Small intestine (tissue), 7 donors: ENCODE data around the gene ACTR8. TPM values are rescaled to one million over a fixed set of nuclear protein-coding genes. Genes with fewer than 3 reads are reported as not detected.

ENCODE experiments used
- DNase-seq, 2 donors: peaks; one replicate each; pipeline versions ENCODE4 v3.0.0 to v3.0.0-alpha.2; 2013
- FAIRE-seq: peaks from 2 replicates; lab custom pipeline; 2012; peaks lifted over from hg19 to GRCh38; lab: Jason Lieb, UNC
- H3K27ac ChIP-seq, 3 donors: one replicate each; pipeline ENCODE4 v1.5.1; 2013; ENCODE audit warnings: low read length in 2 of 3, mild to moderate bottlenecking in 2 of 3, control low read depth in 1 of 3, inconsistent platforms in 1 of 3, low read depth in 1 of 3, moderate library complexity in 1 of 3
- H3K27me3 ChIP-seq, 3 donors: one replicate each; pipeline ENCODE4 v1.6.1; 2013; ENCODE audit warnings: low read length in 3 of 3, inconsistent platforms in 1 of 3; ENCODE audit not compliant: control insufficient read depth in 3 of 3, insufficient read depth in 3 of 3
- H3K36me3 ChIP-seq, 3 donors: one replicate each; pipeline ENCODE4 v1.6.1; 2013; ENCODE audit warnings: low read length in 3 of 3, inconsistent platforms in 1 of 3, low read depth in 1 of 3, mild to moderate bottlenecking in 1 of 3, moderate library complexity in 1 of 3; ENCODE audit not compliant: control insufficient read depth in 3 of 3, insufficient read depth in 2 of 3
- H3K4me1 ChIP-seq, 3 donors: one replicate each; pipeline ENCODE4 v1.6.1; 2013; ENCODE audit warnings: low read length in 2 of 3, inconsistent platforms in 1 of 3, low read depth in 1 of 3, mild to moderate bottlenecking in 1 of 3, moderate library complexity in 1 of 3; ENCODE audit not compliant: control insufficient read depth in 3 of 3, insufficient read depth in 2 of 3
- H3K4me3 ChIP-seq, 3 donors: one replicate each; pipeline ENCODE4 v1.5.1; 2013; ENCODE audit warnings: low read length in 3 of 3, control low read depth in 1 of 3, inconsistent platforms in 1 of 3, low read depth in 1 of 3, mild to moderate bottlenecking in 1 of 3, moderate library complexity in 1 of 3
- H3K9me3 ChIP-seq, 2 donors: one replicate each; pipeline ENCODE4 v1.6.1; 2013; ENCODE audit warnings: low read depth in 1 of 2, low read length in 1 of 2; ENCODE audit not compliant: control insufficient read depth in 2 of 2, insufficient read depth in 1 of 2
- WGBS, 3 donors: extraction: QIAGEN DNeasy Blood & Tissue Kit; methylation state at CpG; one replicate each; pipeline ENCODE4 v1.1.7; 2013; 5-methylcytosine and 5-hydroxymethylcytosine counted together
- polyA plus RNA-seq, 4 donors: library from polyadenylated mRNA; stranded (reverse) in 3 of 4; unstranded in 1 of 4; fragments of 200-250 nt in 3 of 4; fragments of 120-200 nt in 1 of 4; gene quantifications; one replicate each; pipeline versions ENCODE4 v1.2.1 to v1.2.3, GENCODE V29; 2013
- donor health status: healthy with polysubstance abuse.
- donor health status: control.
- donor health status: control.
- donor health status: Bipolar disorder and iron deficiency.
- donor health status: healthy.

Gene ACTR8
- polyA plus RNA-seq, 4 donors: 6.2 to 27.0 (median 8.2) TPM

- Histone ChIP-seq H3K27me3 (peaks cover 0 to 3% (median 0%) of the 10 kb centered on the region in 3 donors), H3K4me1 (peaks cover 2 to 49% (median 6%) of the 10 kb centered on the region in 3 donors), H3K27ac (peak overlapping the region; percentile 57 to 93 (median 86)), H3K36me3 (peaks cover 0 to 6% (median 0%) of the 10 kb centered on the region in 3 donors), H3K4me3 (peak overlapping the region in 1 of 3 donors; percentile 56), H3K9me3 (no peaks in the 10 kb centered on the region)
- 16 to 71% (median 42%) methylated on average over 9 of the region's 9 CpGs for WGBS, 3 donors
- DNase-seq (peak; percentile 66 to 81), FAIRE-seq (no peak)
These were observed 37.5 kb downstream of the ACTR8 start for GRCh38 chr3:53844262-53845102.

- peak; percentile 59 to 73 for DNase-seq
- H3K9me3 ChIP-seq: no peaks in the 10 kb centered on the region
- FAIRE-seq: no peak
- 11 to 55% (median 31%) methylated on average over 10 of the region's 10 CpGs for WGBS, 3 donors
- peaks cover 0 to 3% (median 0%) of the 10 kb centered on the region in 3 donors for H3K27me3 ChIP-seq
- peaks cover 0 to 9% (median 0%) of the 10 kb centered on the region in 3 donors for H3K36me3 ChIP-seq
- peak overlapping the region; percentile 57 to 93 (median 86) for H3K27ac ChIP-seq
- peaks cover 2 to 49% (median 6%) of the 10 kb centered on the region in 3 donors for H3K4me1 ChIP-seq
- no peak overlapping the region for H3K4me3 ChIP-seq
These were observed 38.5 kb downstream of the ACTR8 start for GRCh38 chr3:53843195-53844177.

- peak; percentile 89 to 90 for DNase-seq
- Histone ChIP-seq H3K27ac (peak overlapping the region; percentile 17 to 93 (median 86)), H3K4me3 (no peak overlapping the region), H3K36me3 (peaks cover 0 to 17% (median 0%) of the 10 kb centered on the region in 3 donors), H3K4me1 (peaks cover 2 to 49% (median 6%) of the 10 kb centered on the region in 3 donors), H3K9me3 (no peaks in the 10 kb centered on the region), H3K27me3 (no peaks in the 10 kb centered on the region)
- FAIRE-seq: no peak
- 10 to 42% (median 25%) methylated on average over 11 to 12 of the region's 12 CpGs for WGBS, 3 donors
These were observed 39.3 kb downstream of the ACTR8 start for GRCh38 chr3:53842436-53843194.

- H3K4me3 ChIP-seq: no peak overlapping the region
- peaks cover 2 to 41% (median 6%) of the 10 kb centered on the region in 3 donors for H3K4me1 ChIP-seq
- FAIRE-seq: no peak
- H3K36me3 ChIP-seq: peaks cover 0 to 28% (median 0%) of the 10 kb centered on the region in 3 donors
- peak in 1 of 2 donors; percentile 57 for DNase-seq
- 32 to 70% (median 56%) methylated on average over 5 of the region's 5 CpGs for WGBS, 3 donors
- H3K27ac ChIP-seq: peak overlapping the region in 1 of 3 donors; percentile 93
- no peaks in the 10 kb centered on the region for H3K9me3 ChIP-seq
- no peaks in the 10 kb centered on the region for H3K27me3 ChIP-seq
These were observed 40.7 kb downstream of the ACTR8 start for GRCh38 chr3:53841296-53841695.

GRCh38 chr3:53837331-53837730, 44.6 kb downstream of the ACTR8 start:
- no peaks in the 10 kb centered on the region for H3K27me3 ChIP-seq
- H3K4me1 ChIP-seq: peaks cover 0 to 10% (median 0%) of the 10 kb centered on the region in 3 donors
- peaks cover 0 to 54% (median 0%) of the 10 kb centered on the region in 3 donors for H3K36me3 ChIP-seq
- H3K9me3 ChIP-seq: no peaks in the 10 kb centered on the region
- 81 to 83% (median 82%) methylated on average over 10 of the region's 10 CpGs for WGBS, 3 donors
- no peak overlapping the region for H3K4me3 ChIP-seq
- no peak for DNase-seq
- FAIRE-seq: no peak
- no peak overlapping the region for H3K27ac ChIP-seq

- no peaks in the 10 kb centered on the region for H3K9me3 ChIP-seq
- H3K27me3 ChIP-seq: no peaks in the 10 kb centered on the region
- H3K4me1 ChIP-seq: peaks cover 0 to 3% (median 0%) of the 10 kb centered on the region in 3 donors
- 94 to 97% (median 96%) methylated on average over 9 of the region's 9 CpGs for WGBS, 3 donors
- no peak overlapping the region for H3K4me3 ChIP-seq
- H3K27ac ChIP-seq: no peak overlapping the region
- DNase-seq (no peak), FAIRE-seq (no peak)
- peaks cover 0 to 57% (median 0%) of the 10 kb centered on the region in 3 donors for H3K36me3 ChIP-seq
These were observed 45.7 kb downstream of the ACTR8 start for GRCh38 chr3:53836084-53836872.

- Histone ChIP-seq H3K27ac (no peak overlapping the region), H3K27me3 (no peaks in the 10 kb centered on the region), H3K36me3 (peaks cover 0 to 63% (median 0%) of the 10 kb centered on the region in 3 donors), H3K9me3 (no peaks in the 10 kb centered on the region), H3K4me3 (no peak overlapping the region), H3K4me1 (no peaks in the 10 kb centered on the region)
- no peak for FAIRE-seq
- 69 to 90% (median 79%) methylated on average over 1 of the region's 1 CpG for WGBS, 3 donors
- DNase-seq: no peak
These were observed 46.7 kb downstream of the ACTR8 start for GRCh38 chr3:53835257-53835656.
